Stimulated activated CD4-positive, alpha-beta T cell treated with anti-CD3 and anti-CD28 coated beads, Interleukin-15, amount 100 ng/mL, for 48 hours (primary cell): ENCODE results near the gene TAF13.
"Not testable (repeated sequence)": the region's sequence is repeated elsewhere in the genome, so short reads cannot be mapped to it uniquely, and the experiment has no call there.

Experiments
- DNase-seq, 2 donors: peaks; one replicate each; pipeline ENCODE4 v3.0.0-alpha.2; 2020; ENCODE audit warnings: low read depth in 2 of 2

TAF13 gene

GRCh38 chr1:109047339-109047738 is 28.5 kb downstream of the TAF13 start:
- DNase-seq = no peak

DNA sequence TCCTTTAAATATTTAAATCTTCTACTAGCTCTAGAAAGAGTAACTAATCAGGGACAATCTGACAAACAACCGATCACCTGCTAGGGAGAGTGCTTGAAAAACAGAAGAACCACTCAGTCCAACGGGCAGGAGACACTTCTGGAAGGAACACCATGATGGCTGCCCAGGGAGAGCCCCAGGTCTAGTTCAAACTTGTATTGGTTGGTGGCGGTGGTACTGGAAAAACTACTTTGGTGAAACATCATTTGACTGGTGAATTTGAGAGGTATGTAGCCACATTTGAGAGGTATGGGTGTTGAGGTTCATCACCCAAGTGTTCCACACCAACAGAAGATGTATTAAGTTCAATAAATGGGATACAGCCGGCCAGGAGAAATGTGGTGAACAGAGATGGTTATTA is 29.1 kb downstream of the TAF13 start:
- DNase-seq = no peak

GRCh38 chr1:109045595-109045994 is 30.2 kb downstream of the TAF13 start:
- no peak for DNase-seq

GRCh38 chr1:109041621-109042468 is 34.0 kb downstream of the TAF13 start, which contains the start of gene WDR47:
WDR47 (minus strand) TSS chr1:109042102; CDS start chr1:109023512, 18,590 bp downstream.
- DNase-seq = peak; percentile 92 to 96

DNA sequence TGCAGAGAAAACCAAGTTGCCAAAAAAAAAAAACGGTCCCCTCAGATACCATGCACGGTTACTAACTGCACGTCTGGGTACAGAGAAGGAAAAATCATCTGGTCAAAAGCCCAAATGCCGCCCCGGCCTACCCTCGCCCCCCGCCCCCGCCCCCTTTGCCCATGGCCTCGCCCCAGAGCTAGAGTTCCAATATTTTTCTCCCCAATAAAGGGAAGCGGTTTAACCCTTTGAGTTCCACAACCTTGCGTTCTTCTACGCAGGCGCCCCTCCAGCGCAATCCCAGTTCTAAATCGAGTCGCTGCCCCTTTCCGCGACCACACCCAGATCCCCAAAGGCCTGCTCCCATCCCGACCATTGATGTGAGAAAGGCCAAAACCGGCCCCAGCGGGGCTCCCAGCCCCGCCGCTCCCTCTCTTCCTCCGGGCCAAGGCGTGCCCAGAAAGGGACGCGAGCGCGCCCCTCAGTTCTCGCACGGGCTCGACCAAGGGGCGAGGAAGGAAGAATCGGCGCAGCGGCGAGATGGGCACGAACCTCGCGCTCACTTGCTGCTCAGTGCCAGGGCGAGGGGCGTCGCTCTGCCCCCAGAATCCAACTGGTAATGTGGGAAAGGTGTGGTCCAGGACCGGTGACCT is 34.7 kb downstream of the TAF13 start:
- DNase-seq = peak in 1 of 2 donors; percentile 6

DNA sequence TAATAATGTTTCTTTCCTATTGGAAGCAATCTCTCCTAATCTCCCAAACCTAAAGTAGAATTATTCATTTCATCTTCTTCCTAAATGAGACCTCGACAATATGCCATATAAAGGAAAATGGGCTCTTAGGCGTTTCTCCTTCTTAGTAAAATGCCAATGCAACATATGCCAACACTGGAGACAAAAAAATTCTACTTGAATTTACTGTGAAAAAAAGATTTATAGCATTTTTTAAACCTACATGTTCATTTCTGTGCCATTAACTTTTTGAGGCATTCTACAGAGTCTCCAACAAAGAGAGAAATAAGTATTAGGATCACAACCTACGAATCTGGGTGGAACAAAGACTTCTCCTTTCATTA is 35.2 kb downstream of the TAF13 start:
- no peak for DNase-seq

GRCh38 chr1:109034382-109034781 is 41.4 kb downstream of the TAF13 start:
- no peak for DNase-seq

- not testable (repeated sequence) for DNase-seq
These were observed 46.3 kb downstream of the TAF13 start for GRCh38 chr1:109029493-109029892.

DNA sequence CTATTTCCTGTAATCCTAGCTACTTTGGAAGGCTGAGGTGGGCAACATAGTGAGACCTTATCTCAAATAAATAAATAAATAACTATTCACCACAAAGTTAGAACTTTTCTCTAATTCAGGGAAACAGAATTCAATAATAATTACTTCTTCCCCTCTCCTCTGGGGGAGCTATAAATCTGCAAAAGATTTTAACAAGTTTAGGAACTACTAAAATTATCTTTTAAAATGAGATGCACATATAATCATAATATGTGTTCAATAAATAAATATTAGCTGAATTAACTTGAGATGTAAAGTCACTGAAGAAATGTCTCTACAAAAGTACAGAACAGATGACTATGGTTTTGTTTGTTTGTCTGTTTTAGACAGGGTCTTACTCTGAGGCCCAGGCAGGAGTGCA is 48.0 kb downstream of the TAF13 start:
- no peak for DNase-seq

- DNase-seq = no peak
These were observed 50.1 kb downstream of the TAF13 start for GRCh38 chr1:109025694-109026093.

- no peak for DNase-seq
These were observed 51.2 kb downstream of the TAF13 start for GRCh38 chr1:109024646-109025045.

DNA sequence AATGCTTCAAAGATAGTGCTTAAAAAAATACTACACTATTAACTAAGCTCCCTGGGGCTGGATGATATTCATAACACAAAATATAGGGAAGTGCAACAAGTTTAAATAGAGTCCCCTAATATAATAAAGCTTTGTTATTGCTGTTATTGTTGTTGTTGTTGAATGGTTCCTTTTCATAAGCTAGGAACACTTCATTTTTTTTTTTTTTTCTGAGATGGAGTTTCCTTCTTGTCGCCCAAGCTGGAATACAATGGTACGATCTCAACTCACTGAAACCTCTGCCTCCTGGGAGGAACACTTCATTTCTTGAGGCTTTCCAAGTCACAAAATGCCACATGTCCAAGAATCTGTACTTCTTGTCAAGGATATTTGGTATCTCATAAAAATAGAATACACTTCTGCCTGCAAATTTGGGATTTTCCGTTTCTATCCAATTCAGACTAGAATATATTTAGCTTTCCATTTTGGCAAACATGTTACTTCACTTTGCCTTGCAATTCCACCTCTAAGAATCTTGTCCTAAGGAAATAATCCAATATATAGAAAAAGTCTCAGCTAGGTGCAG is 55.0 kb downstream of the TAF13 start:
- DNase-seq = no peak

DNA sequence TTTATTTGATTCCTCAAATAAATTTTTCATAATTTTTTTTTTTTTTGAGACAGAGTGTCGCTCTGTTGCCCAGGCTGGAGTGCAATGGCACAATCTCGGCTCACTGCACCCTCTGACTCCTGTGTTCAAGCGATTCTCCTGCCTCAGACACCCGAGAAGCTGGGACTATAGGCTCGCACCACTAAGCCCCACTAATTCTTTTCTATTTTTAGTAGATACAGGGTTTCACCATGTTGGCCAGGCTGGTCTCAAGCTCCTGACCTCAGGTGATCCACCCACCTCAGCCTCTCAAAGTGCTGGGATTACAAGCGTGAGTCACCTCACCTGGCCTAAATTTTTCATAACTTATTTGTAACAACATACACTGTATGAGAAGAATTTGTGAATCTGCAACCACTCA is 58.1 kb downstream of the TAF13 start:
- not testable (repeated sequence) for DNase-seq

DNA sequence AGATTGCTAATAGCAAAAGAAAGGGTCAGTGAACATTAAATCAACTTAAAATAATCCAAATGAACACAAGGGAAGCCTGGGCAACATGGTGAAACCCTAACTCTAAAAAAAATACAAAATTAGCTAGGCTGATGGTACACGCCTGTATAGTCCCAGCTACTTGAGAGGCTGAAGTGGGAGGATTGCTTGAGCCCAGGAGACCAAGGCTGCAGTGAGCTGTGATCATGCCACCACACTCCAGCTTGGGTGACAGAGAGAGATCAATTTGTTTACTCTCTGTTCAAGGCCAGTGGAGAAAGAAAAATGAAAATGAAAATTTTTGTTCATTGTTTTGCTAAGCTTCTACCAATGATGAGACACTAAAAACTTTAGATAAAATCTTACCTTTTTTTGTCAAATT is 58.7 kb downstream of the TAF13 start:
- no peak for DNase-seq
